HepG2 (cell line): ENCODE data around the gene GUCA1A. TPM values are rescaled to one million over a fixed set of nuclear protein-coding genes. Genes with fewer than 3 reads are reported as not detected.

ENCODE experiments used
- ARNT ChIP-seq: fragments of 450-650 bp; IDR thresholded peaks from 2 replicates; pipeline ENCODE4 v1.6.1; 2017
- HNRNPL ChIP-seq: fragments of 200-400 bp; formaldehyde crosslinking; IDR thresholded peaks from 2 replicates; pipeline ENCODE4 v1.6.1; 2017; ENCODE audit warnings: mild to moderate bottlenecking, low read depth, low read length
- IRF2 ChIP-seq: IDR thresholded peaks from 2 replicates; pipeline ENCODE4 v1.6.1; 2018; ENCODE audit warnings: missing genetic modification reagents, missing compliant biosample characterization
- KLF15 ChIP-seq: sonication (generic); formaldehyde crosslinking; IDR thresholded peaks from 2 replicates; pipeline ENCODE4 v1.8.1; 2023; ENCODE audit warnings: borderline replicate concordance, mild to moderate bottlenecking, inconsistent platforms, missing genetic modification reagents, mixed read lengths
- NR2F1 ChIP-seq, 2 experiments: fragments of 450-650 bp in 1 of 2; formaldehyde crosslinking in 1 of 2; IDR thresholded peaks; 2 replicates each; pipeline versions ENCODE4 v1.5.0 to v1.6.1; 2016 to 2020; ENCODE audit warnings: mild to moderate bottlenecking in 1 of 2, missing compliant biosample characterization in 1 of 2, missing genetic modification reagents in 1 of 2, moderate library complexity in 1 of 2
- RBM22 ChIP-seq: fragments of 200-400 bp; formaldehyde crosslinking; optimal IDR thresholded peaks from 2 replicates; pipeline ENCODE3; 2017; ENCODE audit warnings: mild to moderate bottlenecking, low read length, moderate library complexity
- SALL1 ChIP-seq: sonication (generic); formaldehyde crosslinking; IDR thresholded peaks from 2 replicates; pipeline ENCODE4 v1.8.0; 2022; ENCODE audit warnings: mild to moderate bottlenecking, missing genetic modification reagents
- SMARCE1 ChIP-seq: fragments of 450-650 bp; IDR thresholded peaks from 2 replicates; pipeline ENCODE4 v1.6.1; 2017; ENCODE audit warnings: borderline replicate concordance
- TBP ChIP-seq: sonication (generic); formaldehyde crosslinking; IDR thresholded peaks from 2 replicates; pipeline ENCODE4 v1.5.0; 2020; ENCODE audit warnings: missing genetic modification reagents
- ZBTB3 ChIP-seq: sonication (generic); formaldehyde crosslinking; IDR thresholded peaks from 2 replicates; pipeline ENCODE4 v1.4.0; 2020; ENCODE audit warnings: low read depth, mild to moderate bottlenecking, moderate library complexity, missing genetic modification reagents, borderline replicate concordance
- ZFP90 ChIP-seq: sonication (generic); formaldehyde crosslinking; IDR thresholded peaks from 2 replicates; pipeline ENCODE4 v1.8.0; 2022; ENCODE audit warnings: missing genetic modification reagents, mild to moderate bottlenecking, inconsistent platforms, borderline replicate concordance
- ZNF331 ChIP-seq: sonication (generic); formaldehyde crosslinking; IDR thresholded peaks from 2 replicates; pipeline ENCODE4 v1.4.0; 2020; ENCODE audit warnings: missing genetic modification reagents
- ZNF382 ChIP-seq: sonication (generic); formaldehyde crosslinking; IDR thresholded peaks from 2 replicates; pipeline ENCODE4 v1.5.0; 2020; ENCODE audit warnings: missing genetic modification reagents, mild to moderate bottlenecking, borderline replicate concordance
- ZNF44 ChIP-seq: sonication (generic); formaldehyde crosslinking; IDR thresholded peaks from 2 replicates; pipeline ENCODE4 v1.5.1; 2020; ENCODE audit warnings: mild to moderate bottlenecking, missing genetic modification reagents
- ZNF484 ChIP-seq: sonication (generic); formaldehyde crosslinking; IDR thresholded peaks from 2 replicates; pipeline ENCODE4 v1.5.1; 2020; ENCODE audit warnings: mild to moderate bottlenecking, low read depth, missing genetic modification reagents, borderline replicate concordance
- ZNF512B ChIP-seq: sonication (generic); formaldehyde crosslinking; IDR thresholded peaks from 2 replicates; pipeline ENCODE4 v1.5.1; 2020; ENCODE audit warnings: missing genetic modification reagents, mild to moderate bottlenecking, borderline replicate concordance
- ZNF674 ChIP-seq: sonication (generic); formaldehyde crosslinking; IDR thresholded peaks from 2 replicates; pipeline ENCODE4 v1.5.0; 2020; ENCODE audit warnings: low read depth, mild to moderate bottlenecking, missing genetic modification reagents
- ZNF883 ChIP-seq: sonication (generic); formaldehyde crosslinking; IDR thresholded peaks from 2 replicates; pipeline ENCODE4 v1.5.1; 2020; ENCODE audit warnings: mild to moderate bottlenecking, missing genetic modification reagents; ENCODE audit errors: not compliant biosample characterization
- polyA plus RNA-seq, 8 experiments: library from polyadenylated mRNA; depleted of rRNA in 3 of 8; stranded (reverse) in 7 of 8; unstranded in 1 of 8; fragments of >200 nt; fragmentation: Illumina TruSeq in 4 of 8; extraction: Trizol in 4 of 8; gene quantifications; 2 replicates each; pipeline versions ENCODE4 v1.2.1 to v1.2.3, GENCODE V29; 2011 to 2016; ENCODE audit warnings: low read depth in 4 of 8, missing spikeins in 1 of 8, mixed read lengths in 1 of 8; ENCODE audit not compliant: insufficient read depth in 1 of 8
- total RNA-seq, 5 experiments: library from RNA; depleted of rRNA; stranded (reverse); fragments of >200 nt; fragmentation: Illumina TruSeq; extraction: Trizol; gene quantifications; 2 replicates each; pipeline ENCODE4 v1.2.3, GENCODE V29; 2016; ENCODE audit warnings: low read depth in 1 of 5
- TF ChIP-seq, protein P1 (sequence below): sonication (generic); formaldehyde crosslinking; IDR thresholded peaks from 2 replicates; pipeline ENCODE4 v1.5.1; 2020; ENCODE audit warnings: missing genetic modification reagents, mild to moderate bottlenecking, borderline replicate concordance
- TF ChIP-seq, protein P2 (sequence below): sonication (generic); formaldehyde crosslinking; conservative IDR thresholded peaks from 2 replicates; pipeline ENCODE4 v1.8.1; 2023; ENCODE audit warnings: missing genetic modification reagents
- TF ChIP-seq, protein P3 (sequence below): sonication (generic); formaldehyde crosslinking; IDR thresholded peaks from 2 replicates; pipeline ENCODE4 v1.4.0; 2020; ENCODE audit warnings: mild to moderate bottlenecking, missing genetic modification reagents

Gene GUCA1A
- total and polyA plus RNA-seq, 2 of the 13 experiments (the other 11 are each of a cell fraction or from before 2014, with no cell fraction given) = not detected

GRCh38 chr6:42137194-42137753, 35.9 kb upstream of the GUCA1A start (continued):
- TF ChIP-seq, protein P1, sequence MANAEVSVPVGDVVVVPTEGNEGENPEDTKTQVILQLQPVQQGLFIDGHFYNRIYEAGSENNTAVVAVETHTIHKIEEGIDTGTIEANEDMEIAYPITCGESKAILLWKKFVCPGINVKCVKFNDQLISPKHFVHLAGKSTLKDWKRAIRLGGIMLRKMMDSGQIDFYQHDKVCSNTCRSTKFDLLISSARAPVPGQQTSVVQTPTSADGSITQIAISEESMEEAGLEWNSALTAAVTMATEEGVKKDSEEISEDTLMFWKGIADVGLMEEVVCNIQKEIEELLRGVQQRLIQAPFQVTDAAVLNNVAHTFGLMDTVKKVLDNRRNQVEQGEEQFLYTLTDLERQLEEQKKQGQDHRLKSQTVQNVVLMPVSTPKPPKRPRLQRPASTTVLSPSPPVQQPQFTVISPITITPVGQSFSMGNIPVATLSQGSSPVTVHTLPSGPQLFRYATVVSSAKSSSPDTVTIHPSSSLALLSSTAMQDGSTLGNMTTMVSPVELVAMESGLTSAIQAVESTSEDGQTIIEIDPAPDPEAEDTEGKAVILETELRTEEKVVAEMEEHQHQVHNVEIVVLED (CRISPR knock-in tag) = no peak
- TF ChIP-seq ZNF512B (CRISPR knock-in tag) (no peak), ARNT (no peak), TBP (CRISPR knock-in tag) (no peak), ZNF382 (CRISPR knock-in tag) (no peak), ZNF883 (CRISPR knock-in tag) (no peak), ZBTB3 (CRISPR knock-in tag) (no peak), KLF15 (CRISPR knock-in tag) (no peak), ZNF331 (CRISPR knock-in tag) (no peak), NR2F1 (CRISPR knock-in tag; IDR thresholded peaks at IDR 0.05) (no peak), HNRNPL (0 out of 2 replicates have a peak, but pooled peaks have one; percentile 21), IRF2 (0 out of 2 replicates have a peak, but pooled peaks have one; percentile 9), SMARCE1 (no peak), RBM22 (no peak), SALL1 (CRISPR knock-in tag) (peak; percentile 11; the same call in 1 of the 2 replicates), ZNF484 (CRISPR knock-in tag) (no peak), ZFP90 (0 out of 2 replicates have a peak, but pooled peaks have one; percentile 55), ZNF44 (no peak), ZNF674 (CRISPR knock-in tag) (no peak)
- TF ChIP-seq, protein P2, sequence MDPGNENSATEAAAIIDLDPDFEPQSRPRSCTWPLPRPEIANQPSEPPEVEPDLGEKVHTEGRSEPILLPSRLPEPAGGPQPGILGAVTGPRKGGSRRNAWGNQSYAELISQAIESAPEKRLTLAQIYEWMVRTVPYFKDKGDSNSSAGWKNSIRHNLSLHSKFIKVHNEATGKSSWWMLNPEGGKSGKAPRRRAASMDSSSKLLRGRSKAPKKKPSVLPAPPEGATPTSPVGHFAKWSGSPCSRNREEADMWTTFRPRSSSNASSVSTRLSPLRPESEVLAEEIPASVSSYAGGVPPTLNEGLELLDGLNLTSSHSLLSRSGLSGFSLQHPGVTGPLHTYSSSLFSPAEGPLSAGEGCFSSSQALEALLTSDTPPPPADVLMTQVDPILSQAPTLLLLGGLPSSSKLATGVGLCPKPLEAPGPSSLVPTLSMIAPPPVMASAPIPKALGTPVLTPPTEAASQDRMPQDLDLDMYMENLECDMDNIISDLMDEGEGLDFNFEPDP (CRISPR knock-in tag) = no peak
- TF ChIP-seq, protein P3, sequence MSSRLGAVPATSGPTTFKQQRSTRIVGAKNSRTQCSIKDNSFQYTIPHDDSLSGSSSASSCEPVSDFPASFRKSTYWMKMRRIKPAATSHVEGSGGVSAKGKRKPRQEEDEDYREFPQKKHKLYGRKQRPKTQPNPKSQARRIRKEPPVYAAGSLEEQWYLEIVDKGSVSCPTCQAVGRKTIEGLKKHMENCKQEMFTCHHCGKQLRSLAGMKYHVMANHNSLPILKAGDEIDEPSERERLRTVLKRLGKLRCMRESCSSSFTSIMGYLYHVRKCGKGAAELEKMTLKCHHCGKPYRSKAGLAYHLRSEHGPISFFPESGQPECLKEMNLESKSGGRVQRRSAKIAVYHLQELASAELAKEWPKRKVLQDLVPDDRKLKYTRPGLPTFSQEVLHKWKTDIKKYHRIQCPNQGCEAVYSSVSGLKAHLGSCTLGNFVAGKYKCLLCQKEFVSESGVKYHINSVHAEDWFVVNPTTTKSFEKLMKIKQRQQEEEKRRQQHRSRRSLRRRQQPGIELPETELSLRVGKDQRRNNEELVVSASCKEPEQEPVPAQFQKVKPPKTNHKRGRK = no peak
